Measurements from ENCODE around the gene MAP1LC3B.

DNA sequence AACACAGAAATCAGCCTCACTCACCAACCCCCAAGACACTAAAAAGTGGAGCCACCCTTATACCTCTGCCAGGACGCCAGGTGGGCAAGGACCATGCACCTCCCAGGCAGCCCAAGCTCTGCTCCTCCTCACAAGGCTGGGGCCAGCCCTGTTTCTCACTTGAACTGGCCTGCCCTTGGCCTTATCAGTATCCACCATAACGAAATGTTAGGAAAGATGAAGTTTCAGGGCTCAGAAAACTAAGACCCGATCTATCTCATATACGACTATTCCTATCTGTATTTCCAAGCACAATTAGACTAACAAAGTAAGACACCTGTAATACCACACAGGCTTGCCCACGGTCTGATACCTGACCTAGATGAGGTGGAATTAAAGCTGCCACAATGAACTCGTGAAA, 15.5 kb upstream of the MAP1LC3B start:
- TF ChIP-seq, protein P1, sequence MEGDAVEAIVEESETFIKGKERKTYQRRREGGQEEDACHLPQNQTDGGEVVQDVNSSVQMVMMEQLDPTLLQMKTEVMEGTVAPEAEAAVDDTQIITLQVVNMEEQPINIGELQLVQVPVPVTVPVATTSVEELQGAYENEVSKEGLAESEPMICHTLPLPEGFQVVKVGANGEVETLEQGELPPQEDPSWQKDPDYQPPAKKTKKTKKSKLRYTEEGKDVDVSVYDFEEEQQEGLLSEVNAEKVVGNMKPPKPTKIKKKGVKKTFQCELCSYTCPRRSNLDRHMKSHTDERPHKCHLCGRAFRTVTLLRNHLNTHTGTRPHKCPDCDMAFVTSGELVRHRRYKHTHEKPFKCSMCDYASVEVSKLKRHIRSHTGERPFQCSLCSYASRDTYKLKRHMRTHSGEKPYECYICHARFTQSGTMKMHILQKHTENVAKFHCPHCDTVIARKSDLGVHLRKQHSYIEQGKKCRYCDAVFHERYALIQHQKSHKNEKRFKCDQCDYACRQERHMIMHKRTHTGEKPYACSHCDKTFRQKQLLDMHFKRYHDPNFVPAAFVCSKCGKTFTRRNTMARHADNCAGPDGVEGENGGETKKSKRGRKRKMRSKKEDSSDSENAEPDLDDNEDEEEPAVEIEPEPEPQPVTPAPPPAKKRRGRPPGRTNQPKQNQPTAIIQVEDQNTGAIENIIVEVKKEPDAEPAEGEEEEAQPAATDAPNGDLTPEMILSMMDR (IDR thresholded peaks at IDR 0.05; ENCODE audit: low read length) = no peak
- TF ChIP-seq EZH2 (optimal IDR thresholded peaks at IDR 0.05; ENCODE audit: low read depth, low read length) = no peak

Measured in MM.1S (cell line).